Measurements from ENCODE around the gene CASP2. TPM values are rescaled to one million over a fixed set of nuclear protein-coding genes. Genes with fewer than 3 reads are reported as not detected.

Gene CASP2
- total and polyA plus RNA-seq, 4 donors = 3.4 to 11.3 (median 4.1) TPM

- H3K27me3 ChIP-seq (ENCODE audit: control insufficient read depth in 4 of 4, insufficient read depth in 4 of 4, low read length in 3 of 4) = no peaks in the 10 kb centered on the region
- DNase-seq (ENCODE audit: low spot score) = no peak
- H3K9ac ChIP-seq (ENCODE audit: low read depth in 1 of 2, low read length in 2 of 2) = no peak overlapping the region
- peaks cover 0 to 26% (median 7%) of the 10 kb centered on the region in 4 donors for H3K36me3 ChIP-seq (ENCODE audit: control insufficient read depth in 4 of 4, insufficient read depth in 3 of 4, low read depth in 1 of 4, low read length in 3 of 4)
- no peak for TF ChIP-seq EGR1 (IDR thresholded peaks at IDR 0.05; ENCODE audit: low read depth in 2 of 2)
- TF ChIP-seq NR2F2 (IDR thresholded peaks at IDR 0.05) = peak; percentile 21
- TF ChIP-seq YY1 (IDR thresholded peaks at IDR 0.05) = no peak
- no peak for TF ChIP-seq HNF4A (conservative IDR thresholded peaks at IDR 0.05)
- 63% methylated on average over 15 of the region's 15 CpGs for WGBS
- H3K9me3 ChIP-seq (ENCODE audit: control insufficient read depth in 4 of 4, low read length in 3 of 4) = no peaks in the 10 kb centered on the region
- H3K4me3 ChIP-seq (ENCODE audit: low read depth in 1 of 3, low read length in 3 of 3) = no peak overlapping the region
- no peak overlapping the region for H3K27ac ChIP-seq (ENCODE audit: low read depth in 1 of 2, low read length in 2 of 2)
- H3K4me1 ChIP-seq (ENCODE audit: control insufficient read depth in 4 of 4, insufficient read depth in 4 of 4, low read length in 3 of 4) = peaks cover 8 to 44% (median 31%) of the 10 kb centered on the region in 4 donors
Measured at GRCh38 chr7:143265017-143265693, 23.0 kb upstream of the CASP2 start.

- Histone ChIP-seq H3K4me3 (ENCODE audit: low read depth in 1 of 3, low read length in 3 of 3) (no peak overlapping the region), H3K36me3 (ENCODE audit: control insufficient read depth in 4 of 4, insufficient read depth in 3 of 4, low read depth in 1 of 4, low read length in 3 of 4) (peaks cover 1 to 31% (median 7%) of the 10 kb centered on the region in 4 donors), H3K9me3 (ENCODE audit: control insufficient read depth in 4 of 4, low read length in 3 of 4) (no peaks in the 10 kb centered on the region), H3K27ac (ENCODE audit: low read depth in 1 of 2, low read length in 2 of 2) (no peak overlapping the region), H3K27me3 (ENCODE audit: control insufficient read depth in 4 of 4, insufficient read depth in 4 of 4, low read length in 3 of 4) (no peaks in the 10 kb centered on the region), H3K4me1 (ENCODE audit: control insufficient read depth in 4 of 4, insufficient read depth in 4 of 4, low read length in 3 of 4) (peaks cover 8 to 43% (median 30%) of the 10 kb centered on the region in 4 donors), H3K9ac (ENCODE audit: low read depth in 1 of 2, low read length in 2 of 2) (no peak overlapping the region)
- DNase-seq (ENCODE audit: low spot score) = no peak
- TF ChIP-seq TAF1 (conservative IDR thresholded peaks at IDR 0.05) = no peak
- TF ChIP-seq HNF4A (conservative IDR thresholded peaks at IDR 0.05) = peak; percentile 84 to 88
- no peak for TF ChIP-seq ATF3 (IDR thresholded peaks at IDR 0.05)
- peak; percentile 33 to 44 for TF ChIP-seq RAD21 (IDR thresholded peaks at IDR 0.05)
- TF ChIP-seq SP1 (IDR thresholded peaks at IDR 0.05) = peak; percentile 72
- no peak for TF ChIP-seq NR2F2 (IDR thresholded peaks at IDR 0.05)
- TF ChIP-seq GABPA (IDR thresholded peaks at IDR 0.05 in 1 of 2, conservative IDR thresholded peaks at IDR 0.05 in 1 of 2) = no peak
- no peak for TF ChIP-seq FOXA2 (IDR thresholded peaks at IDR 0.05)
- TF ChIP-seq JUND (IDR thresholded peaks at IDR 0.05) = peak in 1 of 2 donors; percentile 12
- no peak for TF ChIP-seq EGR1 (IDR thresholded peaks at IDR 0.05; ENCODE audit: low read depth in 2 of 2)
- no peak for TF ChIP-seq ZBTB33 (IDR thresholded peaks at IDR 0.05)
- no peak for TF ChIP-seq MAX (IDR thresholded peaks at IDR 0.05)
- TF ChIP-seq YY1 (IDR thresholded peaks at IDR 0.05) = peak; percentile 32
- peak; percentile 75 for TF ChIP-seq HNF4G (IDR thresholded peaks at IDR 0.05)
- TF ChIP-seq CTCF (IDR thresholded peaks at IDR 0.05; ENCODE audit: low read depth, low read length, missing input control) = no peak
- TF ChIP-seq FOXA1 (IDR thresholded peaks at IDR 0.05) = no peak
- TF ChIP-seq REST (IDR thresholded peaks at IDR 0.05) = no peak
- peak; percentile 43 to 59 for TF ChIP-seq RXRA (IDR thresholded peaks at IDR 0.05)
- 28% methylated on average over 5 of the region's 5 CpGs for WGBS
Measured at GRCh38 chr7:143269251-143269650, 18.9 kb upstream of the CASP2 start.

Measured in liver (tissue), 9 donors.